T follicular helper cell (primary cell): Measurements from ENCODE around the gene KLK15.

Source experiments
- DNase-seq: peaks from one replicate; pipeline ENCODE4 v3.0.0-alpha.2; 2020; ENCODE audit warnings: low read depth
- total RNA-seq, 2 experiments: gene quantifications; one replicate each; lab custom pipeline; 2026; lab: John Stamatoyannopoulos, UW

The KLK15 gene
- 0 reads per million in 2 experiments for total RNA-seq

- DNase-seq: no peak
Observed at GRCh38 chr19:50833117-50833801, at the start of gene KLK15. TSS of gene KLK15 (minus strand) at chr19:50833574. CDS start at chr19:50831492, 2,082 bp downstream.

- DNase-seq: no peak
Observed at GRCh38 chr19:50882188-50882587, 48.8 kb upstream of the KLK15 start.

GRCh38 chr19:50880241-50880640, 46.9 kb upstream of the KLK15 start:
- no peak for DNase-seq

- no peak for DNase-seq
Observed at GRCh38 chr19:50878851-50879250, 45.5 kb upstream of the KLK15 start.

GRCh38 chr19:50877338-50877737, 44.0 kb upstream of the KLK15 start:
- DNase-seq: no peak

GRCh38 chr19:50876456-50876855, 43.1 kb upstream of the KLK15 start:
- no peak for DNase-seq

GRCh38 chr19:50875795-50876422, 42.5 kb upstream of the KLK15 start:
- no peak for DNase-seq

GRCh38 chr19:50874211-50874610, 40.8 kb upstream of the KLK15 start:
- no peak for DNase-seq

GRCh38 chr19:50873056-50873455, 39.7 kb upstream of the KLK15 start, which contains the start of gene KLK2:
TSS of gene KLK2 (plus strand) at chr19:50873439. CDS start at chr19:50873474, 35 bp downstream.
- DNase-seq: no peak

- no peak for DNase-seq
Observed at GRCh38 chr19:50870417-50871089, 37.2 kb upstream of the KLK15 start.

GRCh38 chr19:50869479-50869878, 36.1 kb upstream of the KLK15 start:
- DNase-seq: no peak

- DNase-seq: no peak
Observed at GRCh38 chr19:50861496-50862286, 28.3 kb upstream of the KLK15 start.

GRCh38 chr19:50861010-50861409, 27.6 kb upstream of the KLK15 start:
- no peak for DNase-seq

- no peak for DNase-seq
Observed at GRCh38 chr19:50859849-50860248, 26.5 kb upstream of the KLK15 start.

GRCh38 chr19:50858886-50859285, 25.5 kb upstream of the KLK15 start:
- no peak for DNase-seq

- DNase-seq: no peak
Observed at GRCh38 chr19:50857366-50857765, 24.0 kb upstream of the KLK15 start.

- DNase-seq: no peak
Observed at GRCh38 chr19:50854636-50855410, 21.4 kb upstream of the KLK15 start, which contains the start of gene KLK3. TSS of gene KLK3 (plus strand) at chr19:50854915. CDS start at chr19:50854956, 41 bp downstream.

- no peak for DNase-seq
Observed at GRCh38 chr19:50851620-50852019, 18.2 kb upstream of the KLK15 start.

- no peak for DNase-seq
Observed at GRCh38 chr19:50850738-50851137, 17.4 kb upstream of the KLK15 start.

GRCh38 chr19:50844296-50844935, 11.0 kb upstream of the KLK15 start:
- no peak for DNase-seq
